Inflammatory macrophage (primary cell): Measurements from ENCODE around the gene EXOSC6.
"Not testable (repeated sequence)": the region's sequence is repeated elsewhere in the genome, so short reads cannot be mapped to it uniquely, and the experiment has no call there.

Experiments
- DNase-seq, 2 donors: peaks; one replicate each; pipeline ENCODE4 v3.0.0-alpha.2; 2020 to 2022
- total RNA-seq, 18 experiments: gene quantifications; one replicate each; lab custom pipeline; 2026; ENCODE audit warnings: mixed read lengths in 6 of 18, inconsistent platforms in 2 of 18; lab: John Stamatoyannopoulos, UW

Gene EXOSC6
- 20.1 to 53.7 (median 40.4) reads per million in 18 experiments for total RNA-seq

- peak; percentile 95 to 96 for DNase-seq
These were observed at the start of gene EXOSC6 for GRCh38 chr16:70251629-70252354. Gene EXOSC6 (minus strand): TSS chr16:70251940. CDS start chr16:70251900, 40 bp downstream.

- no peak for DNase-seq
These were observed 49.4 kb upstream of the EXOSC6 start for GRCh38 chr16:70301121-70301520.

GRCh38 chr16:70298988-70299938 is 47.5 kb upstream of the EXOSC6 start, which contains the start of gene DDX19B:
Gene DDX19B (plus strand): TSS chr16:70299186. CDS start chr16:70299298, 112 bp downstream.
- peak; percentile 70 to 82 for DNase-seq

GRCh38 chr16:70295634-70296033 is 43.9 kb upstream of the EXOSC6 start:
- no peak for DNase-seq

GRCh38 chr16:70294385-70295025 is 42.8 kb upstream of the EXOSC6 start:
- DNase-seq: no peak

GRCh38 chr16:70292148-70292547 is 40.4 kb upstream of the EXOSC6 start:
- not testable (repeated sequence) for DNase-seq

- no peak for DNase-seq
These were observed 39.3 kb upstream of the EXOSC6 start for GRCh38 chr16:70290949-70291519.

GRCh38 chr16:70289229-70290094 is 37.7 kb upstream of the EXOSC6 start, which contains the start of gene AARS1:
Gene AARS1 (minus strand): TSS chr16:70289506. CDS start chr16:70282763, 6,743 bp downstream.
- DNase-seq: peak; percentile 98 to 99

GRCh38 chr16:70287304-70287971 is 35.7 kb upstream of the EXOSC6 start:
- not testable (repeated sequence) for DNase-seq

GRCh38 chr16:70276392-70276791 is 24.7 kb upstream of the EXOSC6 start:
- no peak for DNase-seq

- no peak for DNase-seq
These were observed 20.0 kb upstream of the EXOSC6 start for GRCh38 chr16:70271696-70272095.

GRCh38 chr16:70270176-70270575 is 18.4 kb upstream of the EXOSC6 start:
- no peak for DNase-seq

- DNase-seq: no peak
These were observed 17.7 kb upstream of the EXOSC6 start for GRCh38 chr16:70269471-70269870.

GRCh38 chr16:70267922-70268321 is 16.2 kb upstream of the EXOSC6 start:
- not testable (repeated sequence) for DNase-seq

GRCh38 chr16:70267516-70267915 is 15.8 kb upstream of the EXOSC6 start:
- peak; percentile 42 to 47 for DNase-seq

- not testable (repeated sequence) for DNase-seq
These were observed 8.2 kb upstream of the EXOSC6 start for GRCh38 chr16:70259903-70260302.

- DNase-seq: no peak
These were observed 7.2 kb upstream of the EXOSC6 start for GRCh38 chr16:70258946-70259345.

- no peak for DNase-seq
These were observed 6.3 kb upstream of the EXOSC6 start for GRCh38 chr16:70258065-70258464.

GRCh38 chr16:70257391-70257790 is 5.7 kb upstream of the EXOSC6 start:
- no peak for DNase-seq

GRCh38 chr16:70255574-70255973 is 3.8 kb upstream of the EXOSC6 start:
- DNase-seq: no peak

- DNase-seq: no peak
These were observed 3.2 kb upstream of the EXOSC6 start for GRCh38 chr16:70254965-70255286.
